GM10266 (cell line): Measurements from ENCODE around the gene MAMSTR.

Experiments used
- DNase-seq: peaks from one replicate; pipeline ENCODE4 v3.0.0; 2012; ENCODE audit errors: extremely low spot score
- CTCF ChIP-seq: IDR thresholded peaks from 2 replicates; pipeline ENCODE4 v1.5.1; 2012; ENCODE audit warnings: mild to moderate bottlenecking, low read depth; ENCODE audit not compliant: control insufficient read depth, insufficient read depth; ENCODE audit errors: missing control alignments

MAMSTR gene

GRCh38 chr19:48714759-48715675 lies 4.5 kb downstream of the MAMSTR start:
- DNase-seq = no peak
- no peak for TF ChIP-seq CTCF

- peak; percentile 99 for DNase-seq
- TF ChIP-seq CTCF = peak; percentile 20
These were observed 5.4 kb downstream of the MAMSTR start for GRCh38 chr19:48713864-48714755.

DNA sequence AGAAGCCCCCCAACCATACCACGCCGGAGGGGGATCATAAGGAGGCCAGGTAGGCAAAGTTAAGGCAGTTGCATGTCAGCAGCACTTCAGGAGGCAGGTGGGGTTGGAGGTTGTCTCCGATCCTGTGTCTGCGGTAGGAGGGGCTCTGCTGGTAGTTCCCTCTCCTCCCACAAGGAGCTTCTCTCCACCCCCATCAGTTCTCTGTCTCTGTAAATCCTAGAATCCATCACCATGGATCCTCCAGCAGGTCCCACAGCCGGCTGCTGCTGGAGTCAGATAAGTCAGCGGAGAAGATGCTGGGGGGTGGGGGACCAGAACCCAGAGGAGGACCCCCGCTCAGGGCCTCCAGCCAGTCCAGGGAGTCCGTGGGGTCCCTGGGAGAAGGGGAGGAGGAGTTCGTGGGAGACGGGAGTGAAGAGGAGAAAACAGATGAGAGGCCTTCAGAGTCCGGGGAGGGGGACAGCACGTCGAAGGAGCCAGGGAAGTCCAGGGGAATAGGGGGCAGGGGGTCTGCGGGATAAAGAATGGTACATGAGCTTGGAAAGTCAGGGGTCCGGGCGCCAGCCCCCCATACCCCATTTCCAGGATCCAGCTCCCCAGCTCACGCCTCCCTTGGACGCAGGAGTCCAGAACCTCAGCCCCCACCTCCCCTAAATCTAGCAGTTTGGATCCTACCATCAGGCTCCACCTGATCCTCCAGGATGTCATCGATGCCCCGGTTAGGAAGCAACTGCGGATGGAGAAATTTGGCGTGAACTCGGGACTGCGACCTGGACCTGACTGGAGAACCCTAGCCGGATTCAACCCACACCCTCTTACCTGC lies 6.3 kb downstream of the MAMSTR start:
- no peak for DNase-seq
- no peak for TF ChIP-seq CTCF

GRCh38 chr19:48711106-48711662 lies 8.3 kb downstream of the MAMSTR start:
- no peak for TF ChIP-seq CTCF
- no peak for DNase-seq

DNA sequence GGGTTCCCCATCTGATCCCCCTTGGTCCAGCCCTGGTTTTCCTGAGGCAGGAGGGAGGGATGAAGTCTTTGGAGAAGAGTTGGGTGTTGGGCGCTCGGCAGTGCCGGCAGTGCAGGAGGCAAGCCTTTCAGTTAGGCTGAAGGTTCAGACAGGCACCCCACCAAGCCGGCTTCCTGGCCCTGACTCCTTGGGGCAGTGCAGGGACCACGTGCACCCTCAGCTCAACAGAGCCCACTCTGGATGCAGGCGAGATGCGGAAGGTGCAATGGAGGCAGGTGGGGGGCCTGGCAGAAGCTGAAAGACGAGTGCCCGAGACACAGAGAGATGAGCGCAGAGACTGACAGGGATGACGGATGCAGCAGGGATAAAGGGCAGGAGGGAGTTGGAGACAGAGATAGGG lies 11.1 kb downstream of the MAMSTR start:
- TF ChIP-seq CTCF = no peak
- DNase-seq = no peak

DNA sequence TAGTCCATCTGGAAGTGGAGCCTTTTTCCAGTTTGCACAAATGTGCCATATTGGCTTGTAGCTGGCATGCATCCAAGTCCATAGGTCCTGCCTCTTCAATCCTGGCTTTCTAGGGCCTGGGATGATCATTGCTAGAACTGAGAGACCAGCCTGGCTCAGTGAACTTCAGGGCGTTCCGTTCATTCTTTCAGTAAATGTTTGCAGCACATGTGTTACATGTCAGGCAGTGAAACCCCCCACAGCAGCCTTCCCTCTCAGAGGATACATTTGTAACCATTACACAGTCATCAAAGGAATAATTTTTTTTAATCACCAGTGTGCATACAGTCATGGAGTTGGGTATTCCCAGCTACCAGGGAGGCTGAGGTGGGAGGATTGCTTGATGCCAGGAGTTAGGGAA lies 14.1 kb downstream of the MAMSTR start:
- no peak for DNase-seq
- no peak for TF ChIP-seq CTCF
